ENCODE data around the gene SNX2.

Gene SNX2

GRCh38 chr5:122774861-122775549 lies at the start of gene SNX2:
Gene SNX2 (plus strand): TSS chr5:122775080. CDS start chr5:122775104, 24 bp downstream.
- CTCF ChIA-PET, result no interaction called here
- peak within 1 kb of the TSS; percentile 89 for H3K27ac Mint-ChIP-seq
- H3K4me3 Mint-ChIP-seq, result peak within 1 kb of the TSS; percentile 94
- H3K9me3 Mint-ChIP-seq, result no peaks in the 10 kb centered on the region
- peaks cover 7% of the 10 kb centered on the region for H3K36me3 Mint-ChIP-seq
- peaks cover 21% of the 10 kb centered on the region for H3K27me3 Mint-ChIP-seq
- peaks cover 31% of the 10 kb centered on the region for H3K4me1 Mint-ChIP-seq
- peak; percentile 89 for DNase-seq

GRCh38 chr5:122727112-122727541 lies 47.8 kb upstream of the SNX2 start:
- DNase-seq, result no peak
- H3K27ac Mint-ChIP-seq, result no peak overlapping the region

GRCh38 chr5:122730037-122730436 lies 44.8 kb upstream of the SNX2 start:
- Mint-ChIP-seq H3K36me3 (no peaks in the 10 kb centered on the region), H3K9me3 (no peaks in the 10 kb centered on the region), H3K4me1 (no peaks in the 10 kb centered on the region), H3K4me3 (no peak overlapping the region), H3K27me3 (no peaks in the 10 kb centered on the region), H3K27ac (no peak overlapping the region)
- no peak for DNase-seq
- CTCF ChIA-PET, result no interaction called here

More at GRCh38 chr5:122727112-122727541, 47.8 kb upstream of the SNX2 start:
- no peaks in the 10 kb centered on the region for H3K27me3 Mint-ChIP-seq
- H3K9me3 Mint-ChIP-seq, result no peaks in the 10 kb centered on the region
- H3K4me1 Mint-ChIP-seq, result no peaks in the 10 kb centered on the region
- H3K36me3 Mint-ChIP-seq, result no peaks in the 10 kb centered on the region
- no peak overlapping the region for H3K4me3 Mint-ChIP-seq
- CTCF ChIA-PET, result no interaction called here

DNA sequence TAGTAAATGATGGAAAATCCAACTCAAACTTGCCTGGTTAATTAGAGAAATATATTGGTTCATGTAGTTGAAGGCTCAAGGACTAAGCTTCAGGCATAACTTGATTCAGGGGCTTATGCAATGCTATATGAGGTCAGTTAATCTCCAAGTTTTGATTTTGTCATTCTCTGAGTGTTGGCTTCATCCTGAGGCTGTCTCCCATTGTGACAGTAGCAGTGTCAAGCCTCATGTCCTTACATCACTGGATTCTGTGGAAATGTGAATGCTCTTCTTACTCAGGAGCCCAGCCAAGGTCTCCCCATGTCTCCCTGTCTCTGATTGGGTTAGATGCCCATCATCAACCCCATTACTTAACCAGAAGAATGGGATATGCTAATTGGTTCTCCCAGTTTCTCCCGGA lies 44.4 kb upstream of the SNX2 start:
- Mint-ChIP-seq H3K9me3 (no peaks in the 10 kb centered on the region), H3K36me3 (no peaks in the 10 kb centered on the region), H3K4me1 (no peaks in the 10 kb centered on the region), H3K4me3 (no peak overlapping the region), H3K27me3 (no peaks in the 10 kb centered on the region), H3K27ac (no peak overlapping the region)
- CTCF ChIA-PET, result no interaction called here
- DNase-seq, result no peak

GRCh38 chr5:122736086-122736845 lies 38.6 kb upstream of the SNX2 start:
- H3K27me3 Mint-ChIP-seq, result peaks cover 4% of the 10 kb centered on the region
- no peaks in the 10 kb centered on the region for H3K9me3 Mint-ChIP-seq
- no peak for DNase-seq
- no peak overlapping the region for H3K4me3 Mint-ChIP-seq
- H3K4me1 Mint-ChIP-seq, result no peaks in the 10 kb centered on the region
- H3K27ac Mint-ChIP-seq, result no peak overlapping the region
- CTCF ChIA-PET, result no interaction called here
- H3K36me3 Mint-ChIP-seq, result no peaks in the 10 kb centered on the region

- no peaks in the 10 kb centered on the region for H3K4me1 Mint-ChIP-seq
- H3K27ac Mint-ChIP-seq, result no peak overlapping the region
- CTCF ChIA-PET, result no interaction called here
- H3K9me3 Mint-ChIP-seq, result no peaks in the 10 kb centered on the region
- H3K4me3 Mint-ChIP-seq, result no peak overlapping the region
- peaks cover 4% of the 10 kb centered on the region for H3K27me3 Mint-ChIP-seq
- DNase-seq, result no peak
- no peaks in the 10 kb centered on the region for H3K36me3 Mint-ChIP-seq
Measured at GRCh38 chr5:122738088-122738487, 36.8 kb upstream of the SNX2 start.

DNA sequence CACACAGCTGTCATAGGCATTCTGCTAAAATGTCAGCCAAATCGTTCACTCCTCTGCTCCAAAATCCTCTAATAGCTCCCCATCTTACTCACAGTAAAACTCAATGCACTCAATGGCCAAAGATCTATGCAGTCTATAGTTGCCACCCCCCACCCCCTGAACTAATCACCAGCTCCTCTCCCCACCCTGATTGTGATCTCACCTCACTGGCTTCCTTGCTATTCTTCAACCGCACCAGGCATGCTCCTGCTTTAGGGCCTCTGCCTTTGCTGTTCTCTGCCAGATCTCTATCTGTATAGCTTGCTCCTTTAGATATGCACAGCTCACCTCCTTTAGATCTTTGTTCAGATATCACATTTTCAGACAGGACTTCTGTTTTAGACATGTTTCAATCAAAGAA lies 33.2 kb upstream of the SNX2 start:
- CTCF ChIA-PET, result no interaction called here

GRCh38 chr5:122743261-122743660 lies 31.6 kb upstream of the SNX2 start:
- Mint-ChIP-seq H3K9me3 (no peaks in the 10 kb centered on the region), H3K27ac (no peak overlapping the region), H3K4me1 (no peaks in the 10 kb centered on the region), H3K36me3 (no peaks in the 10 kb centered on the region), H3K27me3 (no peaks in the 10 kb centered on the region), H3K4me3 (no peak overlapping the region)
- no peak for DNase-seq
- CTCF ChIA-PET, result no interaction called here

More for the DNA sequence above, 33.2 kb upstream of the SNX2 start:
- Mint-ChIP-seq H3K9me3 (no peaks in the 10 kb centered on the region), H3K27ac (no peak overlapping the region), H3K4me3 (no peak overlapping the region), H3K27me3 (no peaks in the 10 kb centered on the region), H3K4me1 (no peaks in the 10 kb centered on the region), H3K36me3 (no peaks in the 10 kb centered on the region)
- no peak for DNase-seq

- no peaks in the 10 kb centered on the region for H3K9me3 Mint-ChIP-seq
- no peaks in the 10 kb centered on the region for H3K4me1 Mint-ChIP-seq
- H3K4me3 Mint-ChIP-seq, result no peak overlapping the region
- no peak overlapping the region for H3K27ac Mint-ChIP-seq
- H3K27me3 Mint-ChIP-seq, result no peaks in the 10 kb centered on the region
- H3K36me3 Mint-ChIP-seq, result no peaks in the 10 kb centered on the region
- CTCF ChIA-PET, result no interaction called here
- DNase-seq, result no peak
Measured at GRCh38 chr5:122745597-122745996, 29.3 kb upstream of the SNX2 start.

- Mint-ChIP-seq H3K27me3 (peaks cover 12% of the 10 kb centered on the region), H3K9me3 (no peaks in the 10 kb centered on the region), H3K27ac (no peak overlapping the region), H3K4me3 (no peak overlapping the region), H3K36me3 (no peaks in the 10 kb centered on the region), H3K4me1 (no peaks in the 10 kb centered on the region)
- CTCF ChIA-PET, result no interaction called here
- no peak for DNase-seq
Measured at GRCh38 chr5:122749886-122750285, 25.0 kb upstream of the SNX2 start.

DNA sequence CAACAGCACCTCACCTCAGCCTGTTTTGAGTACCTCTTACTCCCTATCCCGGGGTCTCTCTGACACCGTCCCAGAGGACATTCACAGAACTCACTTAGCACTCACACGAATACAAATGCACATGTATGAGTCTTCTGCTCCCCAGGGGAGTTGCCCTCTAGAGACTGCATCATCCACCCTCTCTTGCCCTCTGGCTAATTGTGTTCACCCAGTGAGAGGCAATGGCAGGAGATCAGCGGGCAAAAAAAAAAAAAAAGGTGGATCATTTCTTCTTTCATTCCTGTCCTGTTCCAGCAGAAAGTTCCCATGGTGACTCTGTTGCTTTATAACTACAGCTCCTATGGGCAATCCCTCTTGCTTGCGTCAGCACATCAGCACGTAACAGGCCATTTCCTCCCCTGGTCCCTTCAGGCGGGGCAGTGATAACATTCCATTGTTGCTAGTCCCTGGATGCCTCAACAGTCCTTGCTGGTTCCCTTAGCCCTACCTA lies 23.5 kb upstream of the SNX2 start:
- H3K36me3 Mint-ChIP-seq, result no peaks in the 10 kb centered on the region
- CTCF ChIA-PET, result no interaction called here
- DNase-seq, result no peak
- H3K4me1 Mint-ChIP-seq, result peaks cover 7% of the 10 kb centered on the region
- peaks cover 12% of the 10 kb centered on the region for H3K27me3 Mint-ChIP-seq
- no peak overlapping the region for H3K27ac Mint-ChIP-seq
- no peak overlapping the region for H3K4me3 Mint-ChIP-seq
- no peaks in the 10 kb centered on the region for H3K9me3 Mint-ChIP-seq

GRCh38 chr5:122753500-122753899 lies 21.4 kb upstream of the SNX2 start:
- H3K36me3 Mint-ChIP-seq, result no peaks in the 10 kb centered on the region
- CTCF ChIA-PET, result no interaction called here
- peaks cover 7% of the 10 kb centered on the region for H3K4me1 Mint-ChIP-seq
- no peak overlapping the region for H3K27ac Mint-ChIP-seq
- H3K27me3 Mint-ChIP-seq, result peaks cover 12% of the 10 kb centered on the region
- no peak for DNase-seq
- H3K4me3 Mint-ChIP-seq, result no peak overlapping the region
- no peaks in the 10 kb centered on the region for H3K9me3 Mint-ChIP-seq

DNA sequence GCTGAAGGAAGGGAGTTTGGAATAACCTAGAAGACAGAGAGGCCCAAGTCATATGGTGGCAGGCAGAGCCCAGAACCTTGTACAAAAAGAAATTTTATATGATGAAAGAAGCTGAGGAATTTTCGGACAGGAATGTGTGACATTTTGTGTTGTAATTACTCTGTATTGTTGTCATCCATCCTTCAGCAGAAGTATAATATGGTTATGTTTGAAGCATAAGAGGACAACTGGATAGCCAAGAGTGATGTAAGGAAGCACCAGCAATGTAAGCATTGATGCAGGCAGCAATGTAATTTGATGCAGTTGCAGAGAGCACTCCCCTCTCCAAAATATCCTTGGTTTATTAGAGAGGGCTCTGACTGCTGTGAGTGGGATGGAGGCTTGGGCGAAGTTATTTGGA lies 19.1 kb upstream of the SNX2 start:
- H3K4me3 Mint-ChIP-seq, result no peak overlapping the region
- H3K4me1 Mint-ChIP-seq, result peaks cover 7% of the 10 kb centered on the region
- CTCF ChIA-PET, result no interaction called here
- H3K27me3 Mint-ChIP-seq, result peaks cover 12% of the 10 kb centered on the region
- no peaks in the 10 kb centered on the region for H3K36me3 Mint-ChIP-seq
- H3K27ac Mint-ChIP-seq, result no peak overlapping the region
- H3K9me3 Mint-ChIP-seq, result no peaks in the 10 kb centered on the region
- no peak for DNase-seq

DNA sequence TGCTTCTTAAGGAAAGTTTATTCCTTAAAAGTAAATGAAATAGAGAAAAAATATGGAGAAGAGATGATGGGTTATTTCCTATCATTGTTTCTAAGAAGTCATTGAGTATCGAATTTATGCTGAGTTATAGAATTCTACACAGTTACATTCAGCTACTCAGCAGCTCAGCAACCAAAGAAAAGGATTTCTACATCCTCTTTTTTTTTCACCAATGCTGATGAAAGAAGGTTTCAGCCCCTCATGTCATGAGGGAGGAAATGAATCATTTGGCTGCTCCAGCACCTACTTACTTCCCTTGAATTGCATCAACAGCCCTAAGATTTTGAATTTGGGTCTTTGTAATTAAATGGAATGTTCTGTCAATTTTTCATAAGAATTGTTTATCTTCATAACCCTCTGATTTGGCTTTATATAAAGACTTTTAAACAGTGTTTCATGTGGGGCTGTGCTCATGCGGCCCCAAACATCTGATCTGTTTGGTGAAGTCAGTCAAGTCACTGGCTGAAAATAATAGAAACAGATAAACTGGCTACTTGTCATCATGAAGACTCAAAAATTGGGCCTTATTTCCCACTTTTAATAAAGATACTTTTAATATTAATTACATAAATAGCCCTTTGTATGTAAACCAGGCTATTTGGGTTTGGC lies 18.5 kb upstream of the SNX2 start:
- Mint-ChIP-seq H3K9me3 (no peaks in the 10 kb centered on the region), H3K36me3 (no peaks in the 10 kb centered on the region), H3K27ac (no peak overlapping the region), H3K4me1 (peaks cover 7% of the 10 kb centered on the region), H3K4me3 (no peak overlapping the region), H3K27me3 (peaks cover 6% of the 10 kb centered on the region)
- CTCF ChIA-PET, result no interaction called here
- DNase-seq, result no peak

GRCh38 chr5:122757285-122757684 lies 17.6 kb upstream of the SNX2 start:
- Mint-ChIP-seq H3K9me3 (no peaks in the 10 kb centered on the region), H3K4me3 (no peak overlapping the region), H3K27me3 (peaks cover 4% of the 10 kb centered on the region), H3K27ac (no peak overlapping the region), H3K4me1 (peaks cover 7% of the 10 kb centered on the region), H3K36me3 (no peaks in the 10 kb centered on the region)
- no peak for DNase-seq
- CTCF ChIA-PET, result no interaction called here
